ENCODE measurements around the gene THY1.
"Not testable (repeated sequence)": the region's sequence is repeated elsewhere in the genome, so short reads cannot be mapped to it uniquely, and the experiment has no call there.

Gene THY1

GRCh38 chr11:119422809-119423508 is at the start of gene THY1:
Gene THY1, minus strand, starts transcription at chr11:119423172. Its CDS starts 2,267 bp downstream, at chr11:119420905.
- no peak for DNase-seq (ENCODE audit: low read depth, low spot score)

DNA sequence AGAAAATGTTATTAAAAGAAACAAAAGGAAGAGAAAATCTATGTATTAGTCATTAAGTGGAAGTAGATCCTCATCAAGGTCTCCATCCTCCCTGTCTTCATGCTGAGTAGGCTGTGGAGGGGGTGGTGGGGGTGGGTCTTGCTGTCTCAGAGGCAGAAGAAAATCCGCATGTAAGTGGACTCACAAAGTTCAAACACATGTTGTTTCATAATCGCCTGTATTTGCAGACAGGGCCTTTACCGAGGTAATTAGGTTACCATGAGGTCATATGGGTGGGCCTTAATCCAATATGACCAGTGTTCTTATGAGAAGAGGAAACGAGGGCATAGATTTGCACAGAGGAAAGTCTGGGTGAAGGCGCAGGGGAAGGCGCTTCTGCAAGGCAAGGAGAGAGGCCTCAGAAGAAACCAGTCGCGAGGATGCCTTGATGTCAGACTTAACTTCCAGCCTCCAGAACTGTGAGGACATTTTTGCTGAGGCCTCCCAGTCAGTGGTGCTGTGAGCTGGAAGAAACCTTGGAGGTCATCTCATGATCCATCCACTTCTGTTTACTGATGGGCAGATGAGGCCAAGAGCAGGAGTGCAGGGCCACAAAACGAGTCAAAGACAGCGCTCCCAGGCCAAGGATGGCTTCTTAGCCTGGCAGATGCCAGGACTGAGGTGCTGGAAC is 49.3 kb upstream of the THY1 start:
- no peak for DNase-seq (ENCODE audit: low read depth, low spot score)

DNA sequence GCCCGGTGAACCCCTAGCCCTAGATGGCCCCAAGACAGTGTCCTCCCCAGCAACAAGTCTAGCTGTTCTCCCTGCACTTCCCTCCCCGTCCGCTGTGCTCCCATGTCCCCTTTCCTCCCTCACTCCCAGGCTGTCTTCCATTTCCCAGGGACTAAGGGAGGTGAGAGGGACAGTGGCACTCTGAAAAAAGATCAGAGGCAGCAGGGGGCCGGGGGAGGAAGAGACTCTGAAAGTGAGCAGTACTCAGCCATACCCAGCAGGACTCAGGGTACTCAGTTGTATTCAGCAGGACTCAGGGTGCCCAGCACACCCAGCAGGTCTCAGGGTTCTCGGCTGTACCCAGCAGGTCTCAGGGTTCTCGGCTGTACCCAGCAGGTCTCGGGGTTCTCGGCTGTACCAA is 48.4 kb upstream of the THY1 start:
- DNase-seq (ENCODE audit: low read depth, low spot score) = no peak

GRCh38 chr11:119470317-119471291 is 47.6 kb upstream of the THY1 start:
- no peak for DNase-seq (ENCODE audit: low read depth, low spot score)

- no peak for DNase-seq (ENCODE audit: low read depth, low spot score)
These were observed 46.5 kb upstream of the THY1 start for GRCh38 chr11:119469506-119469905.

- no peak for DNase-seq (ENCODE audit: low read depth, low spot score)
These were observed 45.5 kb upstream of the THY1 start for GRCh38 chr11:119468511-119468910.

DNA sequence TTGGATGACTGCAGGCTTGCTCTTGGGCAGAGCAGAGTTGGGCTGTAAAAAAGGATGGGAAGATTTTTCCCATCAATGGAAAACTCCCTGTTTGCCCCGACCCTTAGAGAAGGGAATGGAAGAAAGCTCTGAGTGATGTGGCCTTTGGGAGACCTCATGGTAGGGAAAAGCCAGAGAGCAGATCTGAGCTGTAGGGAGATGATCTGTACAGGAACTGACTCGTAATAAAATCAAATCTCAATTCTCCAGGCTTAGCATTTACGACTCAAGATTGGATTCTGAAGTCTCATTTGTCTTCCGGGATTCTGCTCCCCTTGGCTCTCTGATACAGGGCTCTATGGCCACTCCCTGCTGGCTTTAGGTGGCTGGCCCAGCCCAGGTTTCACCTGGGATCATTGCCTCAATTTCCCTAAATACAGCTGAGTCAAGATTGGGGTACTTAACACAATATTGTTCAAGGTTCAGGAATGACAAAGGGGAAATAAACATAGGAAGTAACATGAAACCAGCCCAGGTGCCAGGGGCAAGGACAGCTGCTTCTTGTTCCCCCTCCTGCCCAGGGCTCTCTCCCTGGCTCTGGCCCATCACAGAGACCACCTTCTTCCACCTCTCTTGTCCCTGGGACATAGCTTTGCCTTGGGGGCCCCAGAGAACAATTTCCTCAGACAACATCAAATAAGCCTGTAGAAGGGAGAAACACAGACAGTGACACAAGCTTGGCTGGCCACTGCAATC is 38.4 kb upstream of the THY1 start:
- no peak for DNase-seq (ENCODE audit: low read depth, low spot score)

GRCh38 chr11:119460582-119460981 is 37.6 kb upstream of the THY1 start:
- DNase-seq (ENCODE audit: low read depth, low spot score) = no peak

- DNase-seq (ENCODE audit: low read depth, low spot score) = no peak
These were observed 37.1 kb upstream of the THY1 start for GRCh38 chr11:119460097-119460496.

GRCh38 chr11:119459293-119459976 is 36.5 kb upstream of the THY1 start:
- DNase-seq (ENCODE audit: low read depth, low spot score) = no peak

GRCh38 chr11:119455708-119456107 is 32.7 kb upstream of the THY1 start:
- DNase-seq (ENCODE audit: low read depth, low spot score) = not testable (repeated sequence)

DNA sequence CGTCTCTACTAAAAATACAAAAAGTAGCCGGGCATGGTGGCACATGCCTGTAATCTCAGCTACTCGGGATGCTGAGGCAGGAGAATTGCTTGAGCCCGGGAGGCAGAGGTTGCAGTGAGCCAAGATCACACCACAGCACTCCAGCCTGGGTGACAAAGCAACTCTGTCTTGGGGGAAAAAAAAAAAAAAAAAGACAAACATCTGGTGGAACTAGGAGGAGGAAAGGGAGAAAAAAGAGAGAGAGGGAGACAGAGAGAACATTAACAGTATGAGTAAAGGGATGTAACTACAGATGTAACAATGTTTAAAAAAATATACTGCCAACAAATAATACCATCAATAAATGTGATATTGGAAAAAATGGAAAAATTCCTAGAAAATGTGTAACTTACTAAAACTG is 32.3 kb upstream of the THY1 start:
- not testable (repeated sequence) for DNase-seq (ENCODE audit: low read depth, low spot score)

DNA sequence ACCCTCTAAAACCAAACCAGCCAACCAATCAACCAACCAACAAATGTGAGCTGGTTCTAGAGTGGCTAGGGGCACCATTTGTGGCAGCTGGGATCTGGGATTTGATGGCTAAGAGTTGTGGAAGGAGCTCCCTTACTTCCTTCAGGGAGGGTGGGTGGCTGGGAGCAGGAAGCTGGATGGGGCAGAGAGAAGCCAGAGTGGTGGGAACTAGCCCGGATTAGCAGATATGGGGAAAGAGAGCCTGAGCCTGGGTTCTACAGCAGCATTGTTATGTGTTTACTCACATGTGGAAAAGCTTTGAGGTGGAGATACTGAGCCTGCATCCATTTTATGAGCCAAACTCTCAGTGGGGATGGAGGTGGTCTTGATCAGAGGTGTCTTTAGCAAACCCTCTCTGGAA is 30.9 kb upstream of the THY1 start:
- DNase-seq (ENCODE audit: low read depth, low spot score) = no peak

DNA sequence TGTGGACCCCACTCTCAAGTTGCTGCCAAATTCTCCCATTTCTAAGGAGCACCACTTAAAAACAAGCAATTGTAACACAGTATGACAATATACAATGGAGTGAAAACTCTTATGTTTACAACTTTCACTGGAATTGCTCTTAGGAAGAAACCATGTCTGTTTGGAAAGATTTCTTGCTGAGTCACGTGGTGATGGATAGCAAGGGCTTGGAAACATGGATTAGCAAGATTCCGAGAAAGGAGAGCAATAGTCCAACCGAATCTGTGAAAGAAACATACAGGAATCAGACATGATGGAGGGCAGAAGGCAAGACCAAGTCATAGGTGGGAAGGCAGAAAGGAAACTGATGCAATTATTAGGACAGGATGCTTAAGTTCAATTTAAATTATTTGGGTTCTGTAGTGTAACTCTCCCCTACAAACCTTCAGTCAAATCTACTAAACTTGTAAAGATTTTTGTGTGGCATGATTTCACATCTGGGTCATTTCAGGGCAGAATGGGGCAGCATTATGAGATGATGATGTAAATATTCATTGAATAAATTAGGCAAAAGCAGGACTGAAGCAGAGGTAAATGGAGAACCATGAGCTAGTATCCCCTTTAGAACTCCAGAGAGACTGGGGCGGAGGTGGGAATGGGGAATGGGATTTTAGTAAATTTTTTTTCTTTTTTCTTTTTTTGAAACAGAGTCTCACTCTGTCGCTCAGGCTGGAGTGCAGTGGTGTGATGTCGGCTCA is 27.8 kb upstream of the THY1 start:
- no peak for DNase-seq (ENCODE audit: low read depth, low spot score)

DNA sequence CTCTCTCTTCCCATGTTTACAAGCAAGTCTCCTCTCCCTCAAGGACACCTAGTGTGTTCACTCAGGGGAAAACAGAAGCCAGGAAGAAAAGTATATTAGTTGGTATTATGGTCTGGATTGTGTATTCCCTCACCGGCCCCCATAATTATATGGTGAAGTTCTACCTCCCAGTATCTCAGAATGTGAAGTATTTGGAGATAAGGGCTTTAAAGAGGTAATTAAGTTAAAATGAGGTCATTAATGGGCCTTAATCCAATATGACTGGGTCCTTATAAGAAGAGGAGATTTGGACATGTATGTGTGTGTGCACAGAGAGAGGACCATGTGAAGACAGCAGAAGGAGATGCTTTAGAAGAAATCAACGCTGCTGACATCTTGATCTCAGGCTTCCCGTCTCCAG is 26.5 kb upstream of the THY1 start:
- DNase-seq (ENCODE audit: low read depth, low spot score) = no peak

GRCh38 chr11:119448380-119448779 is 25.4 kb upstream of the THY1 start:
- no peak for DNase-seq (ENCODE audit: low read depth, low spot score)

DNA sequence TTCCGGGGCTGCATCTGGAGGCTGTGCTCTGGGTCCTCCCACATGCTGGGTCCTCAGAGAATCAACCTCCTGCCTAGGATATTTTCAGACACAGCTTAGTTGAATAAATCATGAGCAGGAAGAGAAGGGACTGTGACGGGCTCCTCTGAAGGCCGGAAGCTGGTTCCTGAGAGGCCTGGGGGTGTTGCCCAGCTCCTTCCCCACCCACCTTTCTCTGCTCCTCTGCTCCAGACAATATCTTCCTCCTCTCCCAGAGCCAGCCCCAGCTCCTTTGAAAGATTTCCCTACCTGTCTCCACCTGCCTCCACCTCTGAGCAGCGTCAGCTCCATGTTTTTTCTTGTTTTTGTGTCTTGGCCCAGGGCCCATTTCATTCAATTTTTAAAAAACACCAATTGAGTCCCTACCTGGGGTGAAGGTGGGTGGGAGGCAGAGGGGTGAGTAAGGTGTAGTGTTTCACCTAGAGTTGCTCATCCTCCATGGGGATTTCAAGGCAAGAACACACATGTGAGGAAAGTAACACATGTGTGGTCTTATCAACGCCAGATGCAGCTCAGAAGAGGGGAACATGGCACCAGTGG is 24.8 kb upstream of the THY1 start:
- no peak for DNase-seq (ENCODE audit: low read depth, low spot score)

GRCh38 chr11:119446871-119447663 is 24.1 kb upstream of the THY1 start:
- no peak for DNase-seq (ENCODE audit: low read depth, low spot score)

GRCh38 chr11:119446434-119446833 is 23.5 kb upstream of the THY1 start:
- DNase-seq (ENCODE audit: low read depth, low spot score) = no peak
